GM21737 (cell line): ENCODE results near the gene SETBP1.

Source experiments
- ATAC-seq: cut with Tn5 transposase; IDR thresholded peaks from one replicate; pipeline ENCODE4 v1.9.1; 2021; ENCODE audit warnings: mild to moderate bottlenecking, moderate library complexity; ENCODE audit not compliant: unreplicated experiment

Gene SETBP1

GRCh38 chr18:45050712-45051601 is 370.3 kb downstream of the SETBP1 start:
- ATAC-seq, result no peak

- ATAC-seq, result no peak
Measured at GRCh38 chr18:45054636-45055035, 373.9 kb downstream of the SETBP1 start.

- no peak for ATAC-seq
Measured at GRCh38 chr18:45055811-45056210, 375.1 kb downstream of the SETBP1 start.

- ATAC-seq, result no peak
Measured at GRCh38 chr18:45056926-45057325, 376.2 kb downstream of the SETBP1 start.

GRCh38 chr18:45057955-45058600 is 377.4 kb downstream of the SETBP1 start:
- ATAC-seq, result no peak

- ATAC-seq, result no peak
Measured at GRCh38 chr18:45059695-45060094, 379.0 kb downstream of the SETBP1 start.

GRCh38 chr18:45060102-45060501 is 379.4 kb downstream of the SETBP1 start:
- ATAC-seq, result no peak

GRCh38 chr18:45061359-45061758 is 380.7 kb downstream of the SETBP1 start:
- ATAC-seq, result no peak

GRCh38 chr18:45063246-45064038 is 382.8 kb downstream of the SETBP1 start:
- no peak for ATAC-seq

- ATAC-seq, result no peak
Measured at GRCh38 chr18:45066210-45066609, 385.5 kb downstream of the SETBP1 start.

GRCh38 chr18:45066886-45067285 is 386.2 kb downstream of the SETBP1 start:
- no peak for ATAC-seq

- no peak for ATAC-seq
Measured at GRCh38 chr18:45068400-45069094, 387.9 kb downstream of the SETBP1 start.

GRCh38 chr18:45069546-45069945 is 388.9 kb downstream of the SETBP1 start:
- ATAC-seq, result no peak

GRCh38 chr18:45071956-45072355 is 391.3 kb downstream of the SETBP1 start:
- ATAC-seq, result no peak

- no peak for ATAC-seq
Measured at GRCh38 chr18:45073556-45073955, 392.9 kb downstream of the SETBP1 start.

GRCh38 chr18:45081566-45082181 is 401.0 kb downstream of the SETBP1 start:
- ATAC-seq, result no peak

- ATAC-seq, result no peak
Measured at GRCh38 chr18:45083226-45083855, 402.7 kb downstream of the SETBP1 start.

- ATAC-seq, result no peak
Measured at GRCh38 chr18:45084206-45084605, 403.5 kb downstream of the SETBP1 start.

- ATAC-seq, result no peak
Measured at GRCh38 chr18:45085916-45086624, 405.4 kb downstream of the SETBP1 start.
